ENCODE measurements around the gene ZNF689.
A peak's percentile ranks its signal among the peaks of the same experiment; 100 is the strongest.
"Not testable (repeated sequence)": the region's sequence is repeated elsewhere in the genome, so short reads cannot be mapped to it uniquely, and the experiment has no call there.

Gene ZNF689

GRCh38 chr16:30609926-30610839, at the start of gene ZNF689:
ZNF689 (minus strand) TSS chr16:30610389; CDS start chr16:30610041, 348 bp downstream.
- DNase-seq: peak; percentile 92 to 98

- no peak for DNase-seq
These were observed 48.7 kb upstream of the ZNF689 start for GRCh38 chr16:30658731-30659506.

- peak; percentile 100 for DNase-seq
These were observed 47.9 kb upstream of the ZNF689 start, which contains the start of gene FBRS for GRCh38 chr16:30657866-30658730. FBRS (plus strand) TSS chr16:30658431; CDS start chr16:30659519, 1,088 bp downstream.

- no peak for DNase-seq
These were observed 47.0 kb upstream of the ZNF689 start for GRCh38 chr16:30656974-30657865.

- DNase-seq: no peak
These were observed 46.2 kb upstream of the ZNF689 start for GRCh38 chr16:30656388-30656787.

GRCh38 chr16:30655815-30656347, 45.7 kb upstream of the ZNF689 start:
- DNase-seq: no peak

GRCh38 chr16:30654856-30655255, 44.7 kb upstream of the ZNF689 start:
- DNase-seq: no peak

- DNase-seq: no peak
These were observed 42.5 kb upstream of the ZNF689 start for GRCh38 chr16:30652718-30653117.

- DNase-seq: no peak
These were observed 41.8 kb upstream of the ZNF689 start for GRCh38 chr16:30652005-30652296.

- DNase-seq: peak; percentile 83 to 88
These were observed 41.2 kb upstream of the ZNF689 start for GRCh38 chr16:30651124-30652004.

- DNase-seq: peak; percentile 99 to 100
These were observed 40.4 kb upstream of the ZNF689 start, which contains the start of gene PRR14 for GRCh38 chr16:30650369-30651123. PRR14 (plus strand) TSS chr16:30650960; CDS start chr16:30651646, 686 bp downstream.

GRCh38 chr16:30649725-30650368, 39.7 kb upstream of the ZNF689 start:
- DNase-seq: peak; percentile 60 to 73

GRCh38 chr16:30647274-30647571, 37.0 kb upstream of the ZNF689 start:
- DNase-seq: no peak

- no peak for DNase-seq
These were observed 35.5 kb upstream of the ZNF689 start for GRCh38 chr16:30645727-30646126.

GRCh38 chr16:30644334-30644830, 34.2 kb upstream of the ZNF689 start:
- no peak for DNase-seq

GRCh38 chr16:30641378-30641982, 31.3 kb upstream of the ZNF689 start:
- DNase-seq: no peak

GRCh38 chr16:30637944-30638343, 27.8 kb upstream of the ZNF689 start:
- DNase-seq: peak; percentile 34 to 66

GRCh38 chr16:30637139-30637538, 26.9 kb upstream of the ZNF689 start:
- not testable (repeated sequence) for DNase-seq

GRCh38 chr16:30636599-30636998, 26.4 kb upstream of the ZNF689 start:
- no peak for DNase-seq
